Fibroblast of skin of back (primary cell): ENCODE data around the gene SOX21.

ENCODE experiments used
- DNase-seq: peaks from one replicate; pipeline ENCODE4 v3.0.0-alpha.2; 2013

Gene SOX21

GRCh38 chr13:94678845-94679244, 33.5 kb downstream of the SOX21 start:
- DNase-seq: no peak

- no peak for DNase-seq
These were observed 34.5 kb downstream of the SOX21 start for GRCh38 chr13:94677799-94678198.

- DNase-seq: peak; percentile 34
These were observed 37.6 kb downstream of the SOX21 start for GRCh38 chr13:94674609-94675348.

- DNase-seq: no peak
These were observed 38.5 kb downstream of the SOX21 start for GRCh38 chr13:94673851-94674250.

GRCh38 chr13:94672400-94672799, 39.9 kb downstream of the SOX21 start:
- no peak for DNase-seq

- no peak for DNase-seq
These were observed 45.2 kb downstream of the SOX21 start for GRCh38 chr13:94667190-94667589.

- no peak for DNase-seq
These were observed 46.3 kb downstream of the SOX21 start for GRCh38 chr13:94666065-94666464.

GRCh38 chr13:94664889-94665288, 47.5 kb downstream of the SOX21 start:
- DNase-seq: no peak

GRCh38 chr13:94662274-94662945, 49.9 kb downstream of the SOX21 start:
- DNase-seq: no peak

GRCh38 chr13:94661406-94661805, 50.9 kb downstream of the SOX21 start:
- DNase-seq: no peak

- DNase-seq: peak; percentile 30
These were observed 51.5 kb downstream of the SOX21 start for GRCh38 chr13:94660695-94661326.
